ENCODE results near the gene BUD23. TPM values are rescaled to one million over a fixed set of nuclear protein-coding genes. Genes with fewer than 3 reads are reported as not detected.

The BUD23 gene
- total and polyA plus RNA-seq, 10 donors, result 44.2 to 71.4 (median 54.6) TPM

- WGBS, 5 donors, result 16 to 33% (median 17%) methylated on average over 3 of the region's 3 CpGs
- intact Hi-C loops (cut with DNase I; ENCODE audit: low total_unique reads), result no loop called here
- H3K27ac ChIP-seq, result no peak overlapping the region
Observed at GRCh38 chr7:73638911-73639310, 44.5 kb upstream of the BUD23 start.

GRCh38 chr7:73642834-73643233 lies 40.6 kb upstream of the BUD23 start:
- 55 to 73% (median 72%) methylated on average over 2 of the region's 2 CpGs for WGBS, 5 donors
- Histone ChIP-seq H3K9me3 (peaks cover 0 to 23% (median 17%) of the 10 kb centered on the region in 8 donors), H3K4me1 (peaks cover under 1 to 17% (median 7%) of the 10 kb centered on the region in 6 donors), H3K27me3 (replicated peaks in 1 of 7) (peaks cover 0 to 62% (median 11%) of the 10 kb centered on the region in 7 donors), H3K36me3 (no peaks in the 10 kb centered on the region), H3K4me3 (no peak overlapping the region), H3K27ac (no peak overlapping the region)
- TF ChIP-seq POLR2A (IDR thresholded peaks at IDR 0.05) (no peak), CTCF (IDR thresholded peaks at IDR 0.05 in 8 of 11, conservative IDR thresholded peaks at IDR 0.05 in 3 of 11) (no peak), POLR2AphosphoS5 (IDR thresholded peaks at IDR 0.05) (no peak)
- no peak for DNase-seq
- intact Hi-C loops (cut with DNase I; ENCODE audit: low total_unique reads), result no loop called here

More at GRCh38 chr7:73638911-73639310, 44.5 kb upstream of the BUD23 start:
- Histone ChIP-seq H3K36me3 (no peaks in the 10 kb centered on the region), H3K9me3 (peaks cover 0 to 23% (median 17%) of the 10 kb centered on the region in 8 donors), H3K27me3 (replicated peaks in 1 of 7) (peaks cover 0 to 51% (median 8%) of the 10 kb centered on the region in 7 donors), H3K4me1 (no peaks in the 10 kb centered on the region), H3K4me3 (no peak overlapping the region)
- no peak for DNase-seq
- TF ChIP-seq POLR2AphosphoS5 (IDR thresholded peaks at IDR 0.05) (no peak), CTCF (IDR thresholded peaks at IDR 0.05 in 8 of 11, conservative IDR thresholded peaks at IDR 0.05 in 3 of 11) (no peak), POLR2A (IDR thresholded peaks at IDR 0.05) (no peak)

GRCh38 chr7:73644688-73645286 lies 38.6 kb upstream of the BUD23 start:
- intact Hi-C loops (cut with DNase I; ENCODE audit: low total_unique reads), result no loop called here
- H3K9me3 ChIP-seq, result peaks cover 0 to 23% (median 17%) of the 10 kb centered on the region in 8 donors
- peaks cover 0 to 81% (median 20%) of the 10 kb centered on the region in 7 donors for H3K27me3 ChIP-seq (replicated peaks in 1 of 7)
- H3K36me3 ChIP-seq, result no peaks in the 10 kb centered on the region
- 62 to 76% (median 74%) methylated on average over 5 of the region's 5 CpGs for WGBS, 5 donors
- TF ChIP-seq CTCF (IDR thresholded peaks at IDR 0.05 in 8 of 11, conservative IDR thresholded peaks at IDR 0.05 in 3 of 11) (no peak), POLR2AphosphoS5 (IDR thresholded peaks at IDR 0.05) (no peak), POLR2A (IDR thresholded peaks at IDR 0.05) (no peak)
- DNase-seq, result no peak
- H3K4me1 ChIP-seq, result peaks cover 3 to 25% (median 12%) of the 10 kb centered on the region in 6 donors
- no peak overlapping the region for H3K27ac ChIP-seq
- H3K4me3 ChIP-seq, result no peak overlapping the region

GRCh38 chr7:73645643-73646174 lies 37.7 kb upstream of the BUD23 start:
- H3K27me3 ChIP-seq (replicated peaks in 1 of 7), result peaks cover 0 to 88% (median 27%) of the 10 kb centered on the region in 7 donors
- intact Hi-C loops (cut with DNase I; ENCODE audit: low total_unique reads), result no loop called here
- peaks cover 3 to 25% (median 12%) of the 10 kb centered on the region in 6 donors for H3K4me1 ChIP-seq
- no peak overlapping the region for H3K4me3 ChIP-seq
- no peaks in the 10 kb centered on the region for H3K36me3 ChIP-seq
- peaks cover 0 to 17% (median 15%) of the 10 kb centered on the region in 8 donors for H3K9me3 ChIP-seq
- TF ChIP-seq POLR2A (IDR thresholded peaks at IDR 0.05) (no peak), CTCF (IDR thresholded peaks at IDR 0.05 in 8 of 11, conservative IDR thresholded peaks at IDR 0.05 in 3 of 11) (no peak), POLR2AphosphoS5 (IDR thresholded peaks at IDR 0.05) (no peak)
- DNase-seq, result no peak
- 16 to 45% (median 35%) methylated on average over 3 to 4 of the region's 4 CpGs for WGBS, 5 donors
- H3K27ac ChIP-seq, result no peak overlapping the region

All from spleen (tissue), 11 donors.